Omental fat pad (tissue), 4 donors: ENCODE data around the gene P4HTM. TPM values are rescaled to one million over a fixed set of nuclear protein-coding genes. Genes with fewer than 3 reads are reported as not detected.

Source experiments
- ATAC-seq: fragments of 150-250 bp; one replicate; pipeline ENCODE4 v1.9.1; 2016; ENCODE audit warnings: mild to moderate bottlenecking, moderate library complexity; ENCODE audit not compliant: low FRiP score
- DNase-seq: peaks from one replicate; pipeline ENCODE4 v3.0.0-alpha.2; 2019; ENCODE audit warnings: low spot score
- CTCF ChIP-seq, 3 donors: fragments of 450-650 bp; IDR thresholded peaks; one replicate each; pipeline ENCODE4 v1.5.1; 2016 to 2017; ENCODE audit warnings: antibody characterized with exemption in 3 of 3, mild to moderate bottlenecking in 3 of 3, moderate library complexity in 2 of 3
- total RNA-seq, 4 donors: library from RNA; depleted of rRNA; stranded (reverse); fragments of >200 nt; gene quantifications; one replicate each; pipeline ENCODE4 v1.1.0, GENCODE V29; 2016

P4HTM gene
- total RNA-seq, 4 donors from 2014 or later = 25.7 to 43.1 (median 28.2) TPM

GRCh38 chr3:49025005-49025792 is 35.2 kb downstream of the P4HTM start:
- ATAC-seq (no peak), DNase-seq (no peak)
- no peak for TF ChIP-seq CTCF (IDR thresholded peaks at IDR 0.05)

- ATAC-seq (no peak), DNase-seq (no peak)
- no peak for TF ChIP-seq CTCF (IDR thresholded peaks at IDR 0.05)
These were observed 35.9 kb downstream of the P4HTM start for GRCh38 chr3:49025793-49026520.

GRCh38 chr3:49026536-49026935 is 36.5 kb downstream of the P4HTM start:
- no peak for TF ChIP-seq CTCF (IDR thresholded peaks at IDR 0.05)
- DNase-seq = no peak
- no peak for ATAC-seq

GRCh38 chr3:49027634-49028033 is 37.6 kb downstream of the P4HTM start:
- ATAC-seq (no peak), DNase-seq (no peak)
- no peak for TF ChIP-seq CTCF (IDR thresholded peaks at IDR 0.05)

GRCh38 chr3:49028298-49028672 is 38.2 kb downstream of the P4HTM start:
- ATAC-seq = no peak
- TF ChIP-seq CTCF (IDR thresholded peaks at IDR 0.05) = no peak
- no peak for DNase-seq

GRCh38 chr3:49028673-49029562 is 38.9 kb downstream of the P4HTM start, which contains the start of gene IMPDH2:
TSS of gene IMPDH2 (minus strand) at chr3:49029398. CDS start at chr3:49029350, 48 bp downstream.
- peak; percentile 85 for ATAC-seq
- TF ChIP-seq CTCF (IDR thresholded peaks at IDR 0.05) = no peak
- DNase-seq = peak; percentile 87
